ENCODE measurements around the gene TRAF3IP3.

DNA sequence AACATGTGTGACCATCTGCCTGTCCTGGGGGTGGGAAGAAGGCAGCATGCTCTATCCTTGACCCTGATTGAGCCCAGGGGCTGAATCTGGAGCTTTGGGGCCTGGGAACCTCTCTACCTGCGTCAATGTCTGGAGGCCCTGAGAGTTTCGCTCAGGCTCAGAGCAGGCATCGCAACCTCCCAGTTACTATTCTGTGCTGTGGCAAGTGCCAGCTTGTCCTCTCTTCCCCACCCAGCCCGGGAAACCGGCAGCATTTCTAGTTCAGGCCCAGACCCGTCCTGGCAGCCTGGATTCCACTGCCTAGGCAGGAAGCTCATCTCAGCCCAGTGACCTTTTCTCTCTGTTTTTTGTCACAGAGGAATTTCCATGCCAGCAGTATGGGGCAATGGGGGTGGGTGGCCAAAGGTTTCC, 60.1 kb downstream of the TRAF3IP3 start:
- TF ChIP-seq, protein P1, sequence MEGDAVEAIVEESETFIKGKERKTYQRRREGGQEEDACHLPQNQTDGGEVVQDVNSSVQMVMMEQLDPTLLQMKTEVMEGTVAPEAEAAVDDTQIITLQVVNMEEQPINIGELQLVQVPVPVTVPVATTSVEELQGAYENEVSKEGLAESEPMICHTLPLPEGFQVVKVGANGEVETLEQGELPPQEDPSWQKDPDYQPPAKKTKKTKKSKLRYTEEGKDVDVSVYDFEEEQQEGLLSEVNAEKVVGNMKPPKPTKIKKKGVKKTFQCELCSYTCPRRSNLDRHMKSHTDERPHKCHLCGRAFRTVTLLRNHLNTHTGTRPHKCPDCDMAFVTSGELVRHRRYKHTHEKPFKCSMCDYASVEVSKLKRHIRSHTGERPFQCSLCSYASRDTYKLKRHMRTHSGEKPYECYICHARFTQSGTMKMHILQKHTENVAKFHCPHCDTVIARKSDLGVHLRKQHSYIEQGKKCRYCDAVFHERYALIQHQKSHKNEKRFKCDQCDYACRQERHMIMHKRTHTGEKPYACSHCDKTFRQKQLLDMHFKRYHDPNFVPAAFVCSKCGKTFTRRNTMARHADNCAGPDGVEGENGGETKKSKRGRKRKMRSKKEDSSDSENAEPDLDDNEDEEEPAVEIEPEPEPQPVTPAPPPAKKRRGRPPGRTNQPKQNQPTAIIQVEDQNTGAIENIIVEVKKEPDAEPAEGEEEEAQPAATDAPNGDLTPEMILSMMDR (IDR thresholded peaks at IDR 0.05; ENCODE audit: low read length), result no peak
- no peak for TF ChIP-seq EZH2 (optimal IDR thresholded peaks at IDR 0.05; ENCODE audit: low read depth, low read length)
